Loucy (cell line): ENCODE results near the gene RNF141.

Experiments
- H2AFZ ChIP-seq: fragments of 200-600 bp; sonication (generic); 2 replicates; pipeline ENCODE4 v1.6.0; 2016; ENCODE audit warnings: antibody characterized with exemption, mild to moderate bottlenecking, low read length, moderate library complexity
- H3F3A ChIP-seq: fragments of 200-600 bp; 2 replicates; pipeline ENCODE4 v1.6.0; 2016; ENCODE audit warnings: antibody characterized with exemption, low read depth, mild to moderate bottlenecking
- H3K27me3 ChIP-seq: fragments of 200-600 bp; sonication (generic); 2 replicates; pipeline ENCODE4 v1.6.1; 2014; ENCODE audit warnings: low read length, mild to moderate bottlenecking; ENCODE audit not compliant: insufficient read depth, poor library complexity, severe bottlenecking
- H3K36me3 ChIP-seq: fragments of 200-600 bp; sonication (generic); 2 replicates; pipeline ENCODE4 v1.6.1; 2016; ENCODE audit warnings: low read length; ENCODE audit not compliant: insufficient read depth
- H3K4me1 ChIP-seq: fragments of 200-600 bp; sonication (generic); 2 replicates; pipeline ENCODE4 v1.5.1; 2014; ENCODE audit warnings: low read length, mild to moderate bottlenecking; ENCODE audit not compliant: insufficient read depth, poor library complexity, severe bottlenecking
- H3K4me2 ChIP-seq: fragments of 200-600 bp; sonication (generic); 2 replicates; pipeline ENCODE4 v1.6.0; 2014; ENCODE audit warnings: antibody characterized with exemption, low read length, low read depth, mild to moderate bottlenecking; ENCODE audit not compliant: poor library complexity, severe bottlenecking
- H3K4me3 ChIP-seq: fragments of 200-600 bp; sonication (generic); 2 replicates; pipeline ENCODE4 v1.5.1; 2014; ENCODE audit warnings: low read length, mild to moderate bottlenecking, mixed read lengths; ENCODE audit not compliant: poor library complexity, severe bottlenecking
- H3K79me2 ChIP-seq: fragments of 200-600 bp; sonication (generic); 2 replicates; pipeline ENCODE4 v1.6.1; 2014; ENCODE audit warnings: low read length; ENCODE audit not compliant: insufficient read depth
- H3K9ac ChIP-seq: fragments of 200-600 bp; sonication (generic); 2 replicates; pipeline ENCODE4 v1.6.0; 2014; ENCODE audit warnings: mild to moderate bottlenecking, low read depth, low read length, moderate library complexity; ENCODE audit not compliant: poor library complexity, severe bottlenecking
- H3K9me2 ChIP-seq: fragments of 200-600 bp; sonication (generic); replicated peaks from 2 replicates; pipeline ENCODE4 v1.6.1; 2016; ENCODE audit warnings: low read depth, low read length, mixed read lengths
- H3K9me3 ChIP-seq: fragments of 200-600 bp; sonication (generic); 2 replicates; pipeline ENCODE4 v1.6.1; 2014; ENCODE audit warnings: mild to moderate bottlenecking, antibody characterized with exemption, low read length, low read depth; ENCODE audit not compliant: insufficient read depth
- H4K20me1 ChIP-seq: fragments of 200-600 bp; sonication (generic); 2 replicates; pipeline ENCODE4 v1.6.0; 2014; ENCODE audit warnings: antibody characterized with exemption, low read length, mild to moderate bottlenecking; ENCODE audit not compliant: insufficient read depth, poor library complexity, severe bottlenecking
- EZH2phosphoT487 ChIP-seq: fragments of 200-600 bp; IDR thresholded peaks from 2 replicates; pipeline ENCODE4 v1.6.1; 2018; ENCODE audit warnings: antibody characterized with exemption, mild to moderate bottlenecking, moderate library complexity, borderline replicate concordance
- TF ChIP-seq, protein P1 (sequence below): fragments of 200-600 bp; sonication (generic); conservative IDR thresholded peaks from 2 replicates; pipeline ENCODE4 v1.5.1; 2014; ENCODE audit warnings: mild to moderate bottlenecking, antibody characterized with exemption, low read length

RNF141 gene

DNA sequence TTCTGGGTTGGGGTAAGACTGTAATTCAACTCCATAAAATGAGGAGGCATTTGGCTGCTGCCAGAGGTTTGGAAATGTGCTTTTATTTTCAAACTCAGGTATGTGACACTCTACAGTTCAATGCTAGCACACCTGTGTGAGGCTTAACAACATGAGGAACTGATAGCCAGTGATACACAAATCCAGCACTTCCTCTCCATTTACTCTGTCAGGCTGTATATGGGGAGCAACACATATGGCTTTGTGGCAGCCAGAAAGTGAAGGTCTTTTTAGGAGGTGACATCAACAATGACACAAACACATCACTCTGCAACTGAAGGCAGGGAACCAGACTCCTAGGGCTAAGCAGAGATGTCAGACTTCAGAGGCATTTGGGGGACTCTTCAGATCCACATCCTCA is 32.0 kb upstream of the RNF141 start:
- no peaks in the 10 kb centered on the region for H3K36me3 ChIP-seq
- no peaks in the 10 kb centered on the region for H4K20me1 ChIP-seq
- H3F3A ChIP-seq, result no peaks in the 10 kb centered on the region
- no peaks in the 10 kb centered on the region for H3K27me3 ChIP-seq
- H3K79me2 ChIP-seq, result no peaks in the 10 kb centered on the region
- no peak overlapping the region for H2AFZ ChIP-seq
- TF ChIP-seq, protein P1, sequence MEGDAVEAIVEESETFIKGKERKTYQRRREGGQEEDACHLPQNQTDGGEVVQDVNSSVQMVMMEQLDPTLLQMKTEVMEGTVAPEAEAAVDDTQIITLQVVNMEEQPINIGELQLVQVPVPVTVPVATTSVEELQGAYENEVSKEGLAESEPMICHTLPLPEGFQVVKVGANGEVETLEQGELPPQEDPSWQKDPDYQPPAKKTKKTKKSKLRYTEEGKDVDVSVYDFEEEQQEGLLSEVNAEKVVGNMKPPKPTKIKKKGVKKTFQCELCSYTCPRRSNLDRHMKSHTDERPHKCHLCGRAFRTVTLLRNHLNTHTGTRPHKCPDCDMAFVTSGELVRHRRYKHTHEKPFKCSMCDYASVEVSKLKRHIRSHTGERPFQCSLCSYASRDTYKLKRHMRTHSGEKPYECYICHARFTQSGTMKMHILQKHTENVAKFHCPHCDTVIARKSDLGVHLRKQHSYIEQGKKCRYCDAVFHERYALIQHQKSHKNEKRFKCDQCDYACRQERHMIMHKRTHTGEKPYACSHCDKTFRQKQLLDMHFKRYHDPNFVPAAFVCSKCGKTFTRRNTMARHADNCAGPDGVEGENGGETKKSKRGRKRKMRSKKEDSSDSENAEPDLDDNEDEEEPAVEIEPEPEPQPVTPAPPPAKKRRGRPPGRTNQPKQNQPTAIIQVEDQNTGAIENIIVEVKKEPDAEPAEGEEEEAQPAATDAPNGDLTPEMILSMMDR, result no peak
- no peak for TF ChIP-seq EZH2phosphoT487
- H3K4me2 ChIP-seq, result no peak overlapping the region
- H3K4me1 ChIP-seq, result peaks cover 10% of the 10 kb centered on the region
- no peak overlapping the region for H3K9ac ChIP-seq
- no peaks in the 10 kb centered on the region for H3K9me3 ChIP-seq
- H3K9me2 ChIP-seq, result no peaks in the 10 kb centered on the region
- no peak overlapping the region for H3K4me3 ChIP-seq

GRCh38 chr11:10572533-10572932 is 31.5 kb upstream of the RNF141 start:
- Histone ChIP-seq H3K79me2 (no peaks in the 10 kb centered on the region), H3K9me2 (no peaks in the 10 kb centered on the region), H3K4me2 (no peak overlapping the region), H3K9ac (no peak overlapping the region), H3K4me1 (peaks cover 8% of the 10 kb centered on the region), H3F3A (no peaks in the 10 kb centered on the region), H4K20me1 (no peaks in the 10 kb centered on the region), H3K36me3 (no peaks in the 10 kb centered on the region), H2AFZ (no peak overlapping the region), H3K27me3 (no peaks in the 10 kb centered on the region), H3K4me3 (no peak overlapping the region), H3K9me3 (no peaks in the 10 kb centered on the region)
- TF ChIP-seq EZH2phosphoT487, result no peak
- TF ChIP-seq, protein P1, result no peak

- no peaks in the 10 kb centered on the region for H3K9me3 ChIP-seq
- no peaks in the 10 kb centered on the region for H4K20me1 ChIP-seq
- no peaks in the 10 kb centered on the region for H3K79me2 ChIP-seq
- H3K4me1 ChIP-seq, result no peaks in the 10 kb centered on the region
- H3F3A ChIP-seq, result no peaks in the 10 kb centered on the region
- H3K9ac ChIP-seq, result no peak within 1 kb of the TSS
- H3K4me2 ChIP-seq, result no peak within 1 kb of the TSS
- H3K27me3 ChIP-seq, result no peaks in the 10 kb centered on the region
- H3K36me3 ChIP-seq, result no peaks in the 10 kb centered on the region
- no peaks in the 10 kb centered on the region for H3K9me2 ChIP-seq
- no peak for TF ChIP-seq EZH2phosphoT487
- TF ChIP-seq, protein P1, result no peak
- no peak within 1 kb of the TSS for H3K4me3 ChIP-seq
- no peak within 1 kb of the TSS for H2AFZ ChIP-seq
Measured at GRCh38 chr11:10568486-10568941, 27.5 kb upstream of the RNF141 start, which contains the start of gene LYVE1. LYVE1 (minus strand) TSS chr11:10568665; CDS start chr11:10568532, 133 bp downstream.
